ENCODE measurements around the gene P3R3URF. TPM values are rescaled to one million over a fixed set of nuclear protein-coding genes. Genes with fewer than 3 reads are reported as not detected.

P3R3URF gene
- total and polyA plus RNA-seq, 4 donors: not detected

- Histone ChIP-seq H3K9ac (ENCODE audit: low read depth in 1 of 2, low read length in 2 of 2) (no peak overlapping the region), H3K27me3 (ENCODE audit: control insufficient read depth in 4 of 4, insufficient read depth in 4 of 4, low read length in 3 of 4) (no peaks in the 10 kb centered on the region), H3K4me3 (ENCODE audit: low read depth in 1 of 3, low read length in 3 of 3) (no peak overlapping the region), H3K36me3 (ENCODE audit: control insufficient read depth in 4 of 4, insufficient read depth in 3 of 4, low read depth in 1 of 4, low read length in 3 of 4) (no peaks in the 10 kb centered on the region), H3K9me3 (ENCODE audit: control insufficient read depth in 4 of 4, low read length in 3 of 4) (no peaks in the 10 kb centered on the region), H3K27ac (ENCODE audit: low read depth in 1 of 2, low read length in 2 of 2) (no peak overlapping the region), H3K4me1 (ENCODE audit: control insufficient read depth in 4 of 4, insufficient read depth in 4 of 4, low read length in 3 of 4) (peaks cover 0 to 2% (median 0%) of the 10 kb centered on the region in 4 donors)
- TF ChIP-seq ATF3 (IDR thresholded peaks at IDR 0.05): no peak
- no peak for TF ChIP-seq YY1 (IDR thresholded peaks at IDR 0.05)
- TF ChIP-seq GABPA (IDR thresholded peaks at IDR 0.05 in 1 of 2, conservative IDR thresholded peaks at IDR 0.05 in 1 of 2): no peak
- TF ChIP-seq FOXA2 (IDR thresholded peaks at IDR 0.05): no peak
- no peak for TF ChIP-seq REST (IDR thresholded peaks at IDR 0.05)
- no peak for TF ChIP-seq CTCF (IDR thresholded peaks at IDR 0.05; ENCODE audit: low read depth, low read length, missing input control)
- no peak for TF ChIP-seq JUND (IDR thresholded peaks at IDR 0.05)
- TF ChIP-seq SP1 (IDR thresholded peaks at IDR 0.05): no peak
- no peak for TF ChIP-seq RXRA (IDR thresholded peaks at IDR 0.05)
- TF ChIP-seq ZBTB33 (IDR thresholded peaks at IDR 0.05): no peak
- no peak for TF ChIP-seq FOXA1 (IDR thresholded peaks at IDR 0.05)
- TF ChIP-seq NR2F2 (IDR thresholded peaks at IDR 0.05): no peak
- TF ChIP-seq RAD21 (IDR thresholded peaks at IDR 0.05): no peak
- no peak for TF ChIP-seq TAF1 (conservative IDR thresholded peaks at IDR 0.05)
- TF ChIP-seq HNF4G (IDR thresholded peaks at IDR 0.05): no peak
- TF ChIP-seq HNF4A (conservative IDR thresholded peaks at IDR 0.05): no peak
- TF ChIP-seq MAX (IDR thresholded peaks at IDR 0.05): no peak
- 85% methylated on average over 3 of the region's 3 CpGs for WGBS
- no peak for DNase-seq (ENCODE audit: low spot score)
Measured at GRCh38 chr1:46220808-46221207, 44.5 kb upstream of the P3R3URF start.
